Metanephros (tissue), 1 donor: ENCODE results near the gene DYRK3. TPM values are rescaled to one million over a fixed set of nuclear protein-coding genes. Genes with fewer than 3 reads are reported as not detected.

Source experiments
- total RNA-seq: library from RNA; depleted of rRNA; stranded (reverse); fragments of >200 nt; gene quantifications from one replicate; pipeline ENCODE4 v1.2.3, GENCODE V29; 2014

DYRK3 gene
- 11.6 TPM for total RNA-seq

GRCh38 chr1:206635080-206635977 lies at the start of gene DYRK3:
Gene DYRK3 (plus strand): TSS chr1:206635536. CDS start chr1:206635704, 168 bp downstream.

GRCh38 chr1:206612129-206612876 lies 23.0 kb upstream of the DYRK3 start, which contains the start of gene EIF2D:
Gene EIF2D (minus strand): TSS chr1:206612465. CDS start chr1:206612342, 123 bp downstream.

GRCh38 chr1:206684478-206685333 lies 49.4 kb downstream of the DYRK3 start, which contains the start of gene MAPKAPK2:
Gene MAPKAPK2 (plus strand): TSS chr1:206684905. CDS start chr1:206685230, 325 bp downstream.

Other genes starting within 250 kb of the DYRK3 start
- gene IKBKE, start 165.1 kb upstream of the DYRK3 start, total RNA-seq, result 5.7 TPM
- gene RASSF5, start 128.0 kb upstream of the DYRK3 start, total RNA-seq, result 10.7 TPM
- gene EIF2D, start 23.1 kb upstream of the DYRK3 start, total RNA-seq, result 59.8 TPM
- gene MAPKAPK2, start 49.4 kb downstream of the DYRK3 start, total RNA-seq, result 40.3 TPM
- gene IL19, start 135.2 kb downstream of the DYRK3 start, total RNA-seq, result 0.70 TPM
- gene IL10, start 137.0 kb downstream of the DYRK3 start, total RNA-seq, result 1.2 TPM
- not detected for gene IL20, start 230.1 kb downstream of the DYRK3 start, total RNA-seq